NCI-H1436 treated with DMSO at 0.1 percent for 48 hours (cell line): ENCODE data around the gene CBL.
"Not testable (repeated sequence)": the region's sequence is repeated elsewhere in the genome, so short reads cannot be mapped to it uniquely, and the experiment has no call there.

Experiments
- DNase-seq: peaks from one replicate; lab custom pipeline; 2025; lab: John Stamatoyannopoulos, UW

The CBL gene

GRCh38 chr11:119205574-119206510 lies at the start of gene CBL:
TSS of gene CBL (plus strand) at chr11:119206339. CDS start at chr11:119206418, 79 bp downstream.
- DNase-seq = no peak

GRCh38 chr11:119156496-119156895 lies 49.6 kb upstream of the CBL start:
- no peak for DNase-seq

- no peak for DNase-seq
Measured at GRCh38 chr11:119157063-119157462, 49.1 kb upstream of the CBL start.

GRCh38 chr11:119158467-119158866 lies 47.7 kb upstream of the CBL start:
- no peak for DNase-seq

GRCh38 chr11:119160151-119160550 lies 46.0 kb upstream of the CBL start:
- DNase-seq = no peak

GRCh38 chr11:119161871-119162270 lies 44.3 kb upstream of the CBL start:
- DNase-seq = no peak

- no peak for DNase-seq
Measured at GRCh38 chr11:119166368-119167076, 39.6 kb upstream of the CBL start.

GRCh38 chr11:119167077-119167458 lies 39.1 kb upstream of the CBL start:
- not testable (repeated sequence) for DNase-seq

GRCh38 chr11:119167933-119168332 lies 38.2 kb upstream of the CBL start:
- no peak for DNase-seq

- DNase-seq = no peak
Measured at GRCh38 chr11:119168471-119169281, 37.5 kb upstream of the CBL start, which contains the start of gene NLRX1. TSS of gene NLRX1 (plus strand) at chr11:119168725. CDS start at chr11:119171404, 2,679 bp downstream.

GRCh38 chr11:119169282-119169719 lies 36.8 kb upstream of the CBL start:
- DNase-seq = no peak

GRCh38 chr11:119172513-119172912 lies 33.6 kb upstream of the CBL start:
- no peak for DNase-seq

GRCh38 chr11:119173453-119173852 lies 32.7 kb upstream of the CBL start:
- DNase-seq = no peak

- peak; percentile 63 for DNase-seq
Measured at GRCh38 chr11:119175493-119176077, 30.6 kb upstream of the CBL start.

GRCh38 chr11:119178166-119178680 lies 27.9 kb upstream of the CBL start:
- no peak for DNase-seq

- no peak for DNase-seq
Measured at GRCh38 chr11:119179342-119179741, 26.8 kb upstream of the CBL start.

GRCh38 chr11:119179983-119180382 lies 26.2 kb upstream of the CBL start:
- DNase-seq = no peak

- DNase-seq = no peak
Measured at GRCh38 chr11:119180729-119181676, 25.1 kb upstream of the CBL start.

GRCh38 chr11:119181677-119182412 lies 24.3 kb upstream of the CBL start:
- no peak for DNase-seq

- not testable (repeated sequence) for DNase-seq
Measured at GRCh38 chr11:119184399-119184798, 21.7 kb upstream of the CBL start.
